HCT116 (cell line): ENCODE measurements around the gene HOXA13. TPM values are rescaled to one million over a fixed set of nuclear protein-coding genes. Genes with fewer than 3 reads are reported as not detected.

Experiments used
- ATAC-seq: fragments of 200-7000 bp; cut with Tn5 transposase; 2 replicates; pipeline ENCODE4 v1.9.1; 2020; ENCODE audit warnings: mild to moderate bottlenecking, moderate library complexity
- BruUV-seq: library from RNA; stranded (reverse); fragments of 400-500 nt; replicated peaks from 2 replicates; lab custom pipeline; 2021; lab: Mats Ljungman, UMichigan
- CTCF ChIA-PET: fragments of 300-600 bp; sonication (Branson Sonifier 250); formaldehyde crosslinking; loops from one replicate; lab custom pipeline; 2021; ENCODE audit warnings: antibody characterized with exemption; lab: Charles Lee
- POLR2A ChIA-PET: fragments of 300-600, 350-600 bp; sonication (Branson Sonifier 250); formaldehyde crosslinking; loops from one replicate; lab custom pipeline; 2021; ENCODE audit warnings: antibody characterized with exemption; lab: Charles Lee
- RAD21 ChIA-PET, 2 experiments: fragments of 300-600 bp; sonication (Branson Sonifier 250); formaldehyde crosslinking; loops; one replicate each; lab custom pipeline; 2023; ENCODE audit warnings: low total read pairs in 2 of 2; ENCODE audit not compliant: uncharacterized antibody in 2 of 2, unreplicated experiment in 2 of 2, low non-redundant PET in 1 of 2; lab: Charles Lee
- DNase-seq: peaks from one replicate; pipeline ENCODE4 v3.0.0-alpha.2; 2010; ENCODE audit warnings: low read depth, low spot score
- H2AFZ ChIP-seq: fragments of 200-600 bp; shearing (Covaris generic), sonication (generic); 2 replicates; pipeline ENCODE4 v1.6.1; 2017; ENCODE audit warnings: low read depth, mixed run types, mixed read lengths, antibody characterized with exemption, low read length; ENCODE audit not compliant: poor library complexity, severe bottlenecking
- H3K27ac ChIP-seq: 2 replicates; pipeline ENCODE4 v1.5.1; 2012; ENCODE audit warnings: low read depth, low read length
- H3K27me3 ChIP-seq: fragments of 200-600 bp; sonication (generic); 2 replicates; pipeline ENCODE4 v1.6.1; 2016; ENCODE audit warnings: mixed run types, low read length, mixed read lengths; ENCODE audit not compliant: insufficient read depth
- H3K36me3 ChIP-seq, 2 experiments: fragments of 200-500 bp in 1 of 2; fragments of 200-600 bp in 1 of 2; sonication (Bioruptor generic) in 1 of 2; sonication (generic) in 1 of 2; 2 replicates each; pipeline versions ENCODE4 v1.5.1 to v1.6.1; 2014 to 2016; ENCODE audit warnings: low read length in 2 of 2, inconsistent platforms in 1 of 2, mixed read lengths in 1 of 2, mixed run types in 1 of 2; ENCODE audit not compliant: insufficient read depth in 2 of 2, control insufficient read depth in 1 of 2
- H3K4me1 ChIP-seq, 2 experiments: fragments of 200-600 bp in 1 of 2; sonication (generic) in 1 of 2; 2 replicates each; pipeline versions ENCODE4 v1.5.1 to v1.6.1; 2012 to 2017; ENCODE audit warnings: low read length in 2 of 2, inconsistent platforms in 1 of 2, mild to moderate bottlenecking in 1 of 2, mixed read lengths in 1 of 2, mixed run types in 1 of 2, moderate library complexity in 1 of 2; ENCODE audit not compliant: insufficient read depth in 2 of 2, control insufficient read depth in 1 of 2
- H3K4me2 ChIP-seq: fragments of 200-600 bp; sonication (generic); 2 replicates; pipeline ENCODE4 v1.6.1; 2017; ENCODE audit warnings: mixed run types, low read length, mixed read lengths
- H3K4me3 ChIP-seq, 2 experiments: fragments of 200-600 bp in 1 of 2; sonication (generic) in 1 of 2; replicated peaks in 1 of 2; 2 replicates each; pipeline ENCODE4 v1.5.1; 2011 to 2016; ENCODE audit warnings: low read length in 2 of 2, control low read depth in 1 of 2, low read depth in 1 of 2, mild to moderate bottlenecking in 1 of 2, mixed read lengths in 1 of 2, mixed run types in 1 of 2
- H3K79me2 ChIP-seq: fragments of 200-600 bp; sonication (generic); 2 replicates; pipeline ENCODE4 v1.6.1; 2017; ENCODE audit warnings: mild to moderate bottlenecking, mixed run types, low read length, moderate library complexity, mixed read lengths; ENCODE audit not compliant: insufficient read depth
- H3K9ac ChIP-seq: fragments of 200-600 bp; sonication (generic); 2 replicates; pipeline ENCODE4 v1.6.1; 2016; ENCODE audit warnings: low read length, mixed read lengths
- H3K9me2 ChIP-seq: fragments of 200-600 bp; sonication (generic), shearing (Covaris generic); 2 replicates; pipeline ENCODE4 v1.6.1; 2017; ENCODE audit warnings: mixed run types, mild to moderate bottlenecking, moderate library complexity; ENCODE audit not compliant: insufficient read depth
- H3K9me3 ChIP-seq, 2 experiments: fragments of 200-500 bp in 1 of 2; fragments of 200-600 bp in 1 of 2; sonication (Bioruptor generic) in 1 of 2; sonication (generic) in 1 of 2; 2 replicates each; pipeline ENCODE4 v1.6.1; 2014 to 2017; ENCODE audit warnings: low read length in 2 of 2, mixed read lengths in 2 of 2, inconsistent platforms in 1 of 2, low read depth in 1 of 2, mild to moderate bottlenecking in 1 of 2, mixed run types in 1 of 2, moderate library complexity in 1 of 2; ENCODE audit not compliant: control insufficient read depth in 1 of 2, insufficient read depth in 1 of 2
- H4K20me1 ChIP-seq: fragments of 200-600 bp; sonication (generic), shearing (Covaris generic); 2 replicates; pipeline ENCODE4 v1.6.1; 2017; ENCODE audit warnings: mixed run types, mild to moderate bottlenecking, moderate library complexity; ENCODE audit not compliant: insufficient read depth
- ATF3 ChIP-seq: IDR thresholded peaks from 2 replicates; pipeline ENCODE4 v1.6.1; 2012
- CBX3 ChIP-seq: IDR thresholded peaks from 2 replicates; pipeline ENCODE4 v1.6.1; 2012; ENCODE audit warnings: low read depth
- CEBPB ChIP-seq: IDR thresholded peaks from 2 replicates; pipeline ENCODE4 v1.6.1; 2012; ENCODE audit warnings: low read depth
- EGR1 ChIP-seq: IDR thresholded peaks from 2 replicates; pipeline ENCODE4 v1.6.1; 2012; ENCODE audit warnings: low read depth
- ELF1 ChIP-seq: IDR thresholded peaks from 2 replicates; pipeline ENCODE4 v1.6.1; 2012; ENCODE audit warnings: low read depth, borderline replicate concordance
- EZH2phosphoT487 ChIP-seq: fragments of 200-600 bp; IDR thresholded peaks from 2 replicates; pipeline ENCODE4 v1.6.1; 2018; ENCODE audit warnings: antibody characterized with exemption, borderline replicate concordance
- FOSL1 ChIP-seq: IDR thresholded peaks from 2 replicates; pipeline ENCODE4 v1.6.1; 2012; ENCODE audit warnings: low read depth
- POLR2AphosphoS5 ChIP-seq: IDR thresholded peaks from 2 replicates; pipeline ENCODE4 v1.6.1; 2011; ENCODE audit warnings: mild to moderate bottlenecking, low read depth, low read length, moderate library complexity
- RAD21 ChIP-seq: IDR thresholded peaks from 2 replicates; pipeline ENCODE4 v1.6.1; 2012; ENCODE audit warnings: low read depth, mild to moderate bottlenecking
- SIN3A ChIP-seq: IDR thresholded peaks from 2 replicates; pipeline ENCODE4 v1.6.1; 2012; ENCODE audit warnings: low read depth
- SRF ChIP-seq: IDR thresholded peaks from 2 replicates; pipeline ENCODE4 v1.6.1; 2012; ENCODE audit warnings: low read depth
- TCF7L2 ChIP-seq: IDR thresholded peaks from 2 replicates; pipeline ENCODE4 v1.7.0; 2011; ENCODE audit warnings: borderline replicate concordance, inconsistent platforms; ENCODE audit not compliant: insufficient read depth, insufficient read length; ENCODE audit errors: extremely low read depth
- YY1 ChIP-seq: IDR thresholded peaks from 2 replicates; pipeline ENCODE4 v1.6.1; 2011; ENCODE audit warnings: low read length, low read depth, moderate library complexity, mild to moderate bottlenecking; ENCODE audit not compliant: insufficient replicate concordance; ENCODE audit errors: extremely low read depth
- ZBTB33 ChIP-seq: IDR thresholded peaks from 2 replicates; pipeline ENCODE4 v1.6.1; 2011; ENCODE audit warnings: mild to moderate bottlenecking, low read length, moderate library complexity; ENCODE audit not compliant: insufficient replicate concordance; ENCODE audit errors: extremely low read depth
- ZFX ChIP-seq: fragments of 450-650 bp; IDR thresholded peaks from 2 replicates; pipeline ENCODE4 v1.6.1; 2017
- ZNF274 ChIP-seq: fragments of 200-500 bp; sonication (Bioruptor generic); IDR thresholded peaks from 2 replicates; pipeline ENCODE4 v1.6.1; 2014; ENCODE audit warnings: mild to moderate bottlenecking, low read depth, low read length, inconsistent platforms
- intact Hi-C: fragments of 100-400 bp; cut with micrococcal nuclease; formaldehyde crosslinking; loops from 2 replicates; pipeline ENCODE4 v1.10.0; 2022
- total RNA-seq: library from RNA; stranded (reverse); gene quantifications from one replicate; pipeline ENCODE4 v1.2.1, GENCODE V29; 2021; ENCODE audit not compliant: unreplicated experiment

HOXA13 gene
- total RNA-seq, 1 experiment from 2014 or later = 3.6 TPM

- DNase-seq (no peak), ATAC-seq (no peak)
- Histone ChIP-seq H3K79me2 (peaks cover 44% of the 10 kb centered on the region), H3K9me3 (no peaks in the 10 kb centered on the region), H3K27me3 (no peaks in the 10 kb centered on the region), H3K36me3 (peaks cover 6 to 12% of the 10 kb centered on the region in 2 experiments; a peak in 2 of 4 replicates), H3K9ac (no peak overlapping the region), H3K4me3 (no peak overlapping the region), H2AFZ (no peak overlapping the region), H3K4me2 (no peak overlapping the region), H3K27ac (no peak overlapping the region), H4K20me1 (no peaks in the 10 kb centered on the region), H3K4me1 (peaks cover 17 to 41% of the 10 kb centered on the region in 2 experiments), H3K9me2 (no peaks in the 10 kb centered on the region)
- TF ChIP-seq ATF3 (no peak), EGR1 (no peak), ZFX (no peak), ELF1 (no peak), RAD21 (no peak), ZNF274 (no peak), ZBTB33 (no peak), CBX3 (no peak), EZH2phosphoT487 (no peak), POLR2AphosphoS5 (no peak), SIN3A (no peak), FOSL1 (no peak), SRF (no peak), CEBPB (no peak), YY1 (no peak), TCF7L2 (no peak)
- CTCF ChIA-PET = no interaction called here
- POLR2A ChIA-PET = no interaction called here
- RAD21 ChIA-PET = no interaction called here
- BruUV-seq = no TSS peak
- intact Hi-C loops = no loop called here
These were observed 53.2 kb downstream of the HOXA13 start for GRCh38 chr7:27146491-27147198.
